ENCODE data around the gene CD82. TPM values are rescaled to one million over a fixed set of nuclear protein-coding genes. Genes with fewer than 3 reads are reported as not detected.

CD82 gene
- total RNA-seq, 1 experiment from 2014 or later = 4.5 TPM

GRCh38 chr11:44589301-44589700 is 23.8 kb downstream of the CD82 start:
- no peaks in the 10 kb centered on the region; the same call in none of the 2 replicates for H3K27me3 Mint-ChIP-seq (ENCODE audit: low read depth)
- H2AFZ ChIP-seq (ENCODE audit: low read length) = no peak overlapping the region
- no peak overlapping the region for H2BK5ac ChIP-seq (ENCODE audit: insufficient read length, low read length)
- H3K27me3 ChIP-seq (ENCODE audit: insufficient read depth, low read length) = no peaks in the 10 kb centered on the region
- no peak overlapping the region for H3K56ac ChIP-seq (ENCODE audit: insufficient read length, low read depth, low read length)
- H4K5ac ChIP-seq (ENCODE audit: insufficient read length, low read depth, low read length) = no peak overlapping the region
- H3K4ac ChIP-seq (ENCODE audit: low read depth, low read length) = no peak overlapping the region
- H3K14ac ChIP-seq (ENCODE audit: insufficient read depth, low read length) = no peak overlapping the region
- no peak overlapping the region for H2BK15ac ChIP-seq (ENCODE audit: low read depth, low read length)
- H3K4me3 Mint-ChIP-seq = no peak overlapping the region
- H3K79me2 ChIP-seq (ENCODE audit: insufficient read depth, low read length) = no peaks in the 10 kb centered on the region
- H3K18ac ChIP-seq (ENCODE audit: insufficient read length, low read depth, low read length) = no peak overlapping the region
- H3K27ac ChIP-seq (ENCODE audit: insufficient read length, low read depth, low read length) = no peak overlapping the region
- H3K4me1 ChIP-seq (ENCODE audit: insufficient read depth, low read length) = no peaks in the 10 kb centered on the region; the same call in 1 of the 2 replicates
- no peak overlapping the region for H3K23ac ChIP-seq (ENCODE audit: insufficient read length, low read depth, low read length)
- H2BK120ac ChIP-seq (ENCODE audit: low read depth, low read length, poor library complexity, severe bottlenecking) = no peak overlapping the region
- H3K9me3 ChIP-seq (ENCODE audit: control insufficient read depth, low read depth, low read length) = no peaks in the 10 kb centered on the region
- no peaks in the 10 kb centered on the region for H3K23me2 ChIP-seq (ENCODE audit: insufficient read length, low read depth, low read length, poor library complexity, severe bottlenecking)
- no peak overlapping the region for H2BK20ac ChIP-seq (ENCODE audit: low read depth, low read length, poor library complexity, severe bottlenecking)
- no peak overlapping the region for H4K91ac ChIP-seq (ENCODE audit: insufficient read length, low read depth, low read length)
- WGBS (ENCODE audit: extremely low coverage, insufficient read length, low lambda C conversion rate) = no CpG with 5 or more reads among the region's 3 CpGs
- H4K20me1 ChIP-seq (ENCODE audit: control insufficient read depth, insufficient read depth, insufficient read length) = no peaks in the 10 kb centered on the region
- no peaks in the 10 kb centered on the region for H3K79me1 ChIP-seq (ENCODE audit: insufficient read depth, low read depth, low read length, poor library complexity, severe bottlenecking)
- H3K4me1 Mint-ChIP-seq = peaks cover 10 to 24% of the 10 kb centered on the region in 2 experiments
- no peak overlapping the region for H3K4me2 ChIP-seq (ENCODE audit: insufficient read depth, insufficient read length, low read length)
- H2BK12ac ChIP-seq (ENCODE audit: insufficient read length, low read depth, low read length) = no peak overlapping the region
- no peak overlapping the region for H2AK5ac ChIP-seq (ENCODE audit: insufficient read length, low read length)
- no peak for DNase-seq
- no peak overlapping the region for H3T11ph ChIP-seq (ENCODE audit: low read length)
- H3K9me3 Mint-ChIP-seq = no peaks in the 10 kb centered on the region; a peak in 1 of 5 replicates
- no peak overlapping the region for H4K8ac ChIP-seq (replicated peaks; ENCODE audit: insufficient read length, low read depth, low read length)
- H3K27ac Mint-ChIP-seq = 0 out of 7 replicates have a peak overlapping the region, but pooled peaks of 1 of the 3 experiments have one; percentile 48
- H3K9ac ChIP-seq (ENCODE audit: extremely low read depth, insufficient read length, low read length) = no peak overlapping the region
- TF ChIP-seq CTCF (conservative IDR thresholded peaks at IDR 0.05) = no peak
- no peaks in the 10 kb centered on the region for H3K36me3 Mint-ChIP-seq (ENCODE audit: insufficient read depth in 1 of 3, low read depth in 3 of 3)
